GM19351 (cell line): ENCODE data around the gene MLX.
A peak's percentile ranks its signal among the peaks of the same experiment; 100 is the strongest.

Experiments used
- ATAC-seq: cut with Tn5 transposase; IDR thresholded peaks from one replicate; pipeline ENCODE4 v1.9.1; 2021; ENCODE audit warnings: mild to moderate bottlenecking, moderate library complexity; ENCODE audit not compliant: unreplicated experiment

MLX gene, protein sequence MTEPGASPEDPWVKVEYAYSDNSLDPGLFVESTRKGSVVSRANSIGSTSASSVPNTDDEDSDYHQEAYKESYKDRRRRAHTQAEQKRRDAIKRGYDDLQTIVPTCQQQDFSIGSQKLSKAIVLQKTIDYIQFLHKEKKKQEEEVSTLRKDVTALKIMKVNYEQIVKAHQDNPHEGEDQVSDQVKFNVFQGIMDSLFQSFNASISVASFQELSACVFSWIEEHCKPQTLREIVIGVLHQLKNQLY

DNA sequence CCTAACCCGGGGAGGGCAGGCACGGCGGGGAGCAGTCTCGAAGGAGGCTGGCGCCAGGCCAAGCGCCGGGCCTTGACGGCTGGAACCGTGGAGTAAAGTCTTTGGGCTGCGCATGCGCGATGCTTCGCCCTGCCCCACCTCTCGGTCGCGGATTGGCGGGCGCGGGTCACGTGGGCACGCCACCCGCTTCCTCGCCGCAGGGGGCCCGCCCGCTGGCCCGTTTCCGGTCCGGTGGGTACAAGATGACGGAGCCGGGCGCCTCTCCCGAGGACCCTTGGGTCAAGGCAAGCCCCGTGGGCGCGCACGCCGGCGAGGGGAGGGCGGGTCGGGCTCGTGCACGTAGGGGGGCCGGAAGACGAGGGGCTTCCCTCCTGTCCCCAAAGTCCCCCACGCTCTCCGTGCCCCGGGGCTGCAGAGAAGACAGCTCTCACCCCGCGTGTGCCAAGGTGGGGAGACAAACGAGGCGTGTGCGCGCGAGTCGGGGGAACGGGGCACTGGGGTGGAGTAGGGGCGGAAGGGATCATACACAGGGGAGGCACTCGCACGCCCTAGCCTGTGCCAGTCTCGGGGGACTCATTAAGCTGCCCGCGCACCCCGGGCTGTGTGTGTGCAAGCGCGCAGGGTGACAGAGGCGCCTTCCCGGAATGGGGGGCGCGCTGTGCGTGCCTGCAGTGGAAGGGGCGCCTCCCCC is at the start of gene MLX:
MLX (plus strand) TSS at position 218 of the 691 bp plus-strand sequence; CDS start at position 243, 25 bp downstream.
- ATAC-seq = peak; percentile 59

DNA sequence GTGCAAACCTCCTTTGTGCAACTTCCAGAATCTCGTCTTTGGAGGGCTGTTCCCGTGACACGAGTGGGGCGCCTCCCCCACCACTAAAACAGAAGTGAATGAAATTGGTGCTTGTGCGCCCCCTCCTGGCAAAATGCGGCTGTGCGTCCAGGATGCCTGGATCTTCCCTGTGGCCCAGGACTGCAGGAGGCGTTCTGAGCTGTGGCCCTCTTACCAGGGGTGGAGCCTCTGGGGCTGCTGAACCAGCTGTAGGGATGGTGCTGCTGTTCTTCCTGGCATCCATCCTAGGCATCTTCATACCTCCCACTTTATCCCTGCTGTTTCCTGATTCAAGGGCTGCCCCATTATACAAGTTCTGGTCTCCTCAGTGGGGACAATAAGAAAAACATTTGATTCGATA is 49.4 kb upstream of the MLX start:
- no peak for ATAC-seq

DNA sequence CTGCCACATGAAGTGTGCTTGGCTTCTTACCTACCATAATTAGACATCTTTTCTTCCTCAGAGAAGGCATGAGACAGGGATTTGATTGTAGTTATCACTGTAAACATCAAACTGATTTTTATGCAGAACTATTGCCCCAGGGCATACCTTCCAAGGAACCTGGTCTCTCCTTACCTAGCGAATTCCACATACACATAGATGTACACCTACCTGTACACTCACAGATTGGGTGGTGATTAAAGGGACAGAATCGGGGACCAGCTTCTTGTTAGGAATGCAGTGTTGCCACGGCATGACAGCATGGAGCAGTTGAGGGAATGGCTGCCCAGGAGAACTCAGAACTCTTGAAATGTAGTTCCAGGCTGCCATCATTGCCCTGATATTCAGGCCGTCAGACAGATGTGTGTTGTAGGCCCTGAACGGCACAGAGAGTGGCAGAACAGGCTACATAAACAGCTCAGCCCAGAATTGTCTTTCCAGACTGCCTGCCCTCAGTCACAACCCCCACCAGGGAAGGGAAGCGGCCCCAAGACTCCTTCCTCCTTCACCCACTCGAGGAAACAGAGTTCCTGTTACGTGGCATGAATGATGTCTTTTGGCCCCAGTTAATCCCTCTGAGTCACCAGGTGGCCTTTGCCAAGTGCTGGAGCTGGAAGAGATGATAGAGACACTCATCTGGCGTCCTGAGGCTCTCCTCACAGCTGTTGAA is 48.7 kb upstream of the MLX start:
- ATAC-seq = no peak

DNA sequence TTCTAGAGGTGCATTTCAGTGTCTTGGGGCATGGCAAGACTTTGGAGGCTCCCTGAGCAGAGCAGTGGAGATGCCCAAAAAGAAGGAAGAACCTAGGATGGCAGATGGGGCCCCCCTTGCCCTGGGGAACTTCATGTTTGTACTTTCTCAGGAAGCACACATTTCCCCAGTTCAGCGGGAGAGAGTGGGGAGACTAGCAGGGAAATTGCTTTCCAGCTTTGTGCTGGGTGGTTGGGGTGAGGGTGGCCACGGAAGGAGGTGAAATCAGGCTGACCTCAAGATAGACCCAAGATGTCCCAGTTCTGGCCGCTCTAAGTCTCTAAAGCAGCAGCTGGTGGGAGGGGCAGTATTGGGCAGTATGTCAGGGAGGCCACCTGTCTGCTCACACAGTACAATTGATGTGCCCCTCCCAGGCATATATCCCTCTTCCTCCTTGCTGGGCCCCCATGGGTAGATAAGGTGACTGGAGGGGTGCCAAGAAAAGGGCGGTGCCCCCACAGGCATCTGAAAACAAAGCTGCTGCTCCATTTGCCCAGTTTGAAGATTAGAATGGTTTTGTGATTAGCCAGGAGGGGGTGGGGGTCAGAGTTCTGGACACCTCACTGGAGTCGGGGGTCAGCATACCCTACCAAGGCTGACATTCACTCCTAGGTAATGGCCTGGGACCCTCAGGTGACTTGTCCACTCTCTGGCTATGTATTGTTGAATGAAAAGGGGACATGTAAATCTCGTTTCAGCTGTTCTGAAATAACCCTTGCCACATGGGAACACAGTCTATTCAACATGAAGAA is 48.0 kb upstream of the MLX start:
- no peak for ATAC-seq

DNA sequence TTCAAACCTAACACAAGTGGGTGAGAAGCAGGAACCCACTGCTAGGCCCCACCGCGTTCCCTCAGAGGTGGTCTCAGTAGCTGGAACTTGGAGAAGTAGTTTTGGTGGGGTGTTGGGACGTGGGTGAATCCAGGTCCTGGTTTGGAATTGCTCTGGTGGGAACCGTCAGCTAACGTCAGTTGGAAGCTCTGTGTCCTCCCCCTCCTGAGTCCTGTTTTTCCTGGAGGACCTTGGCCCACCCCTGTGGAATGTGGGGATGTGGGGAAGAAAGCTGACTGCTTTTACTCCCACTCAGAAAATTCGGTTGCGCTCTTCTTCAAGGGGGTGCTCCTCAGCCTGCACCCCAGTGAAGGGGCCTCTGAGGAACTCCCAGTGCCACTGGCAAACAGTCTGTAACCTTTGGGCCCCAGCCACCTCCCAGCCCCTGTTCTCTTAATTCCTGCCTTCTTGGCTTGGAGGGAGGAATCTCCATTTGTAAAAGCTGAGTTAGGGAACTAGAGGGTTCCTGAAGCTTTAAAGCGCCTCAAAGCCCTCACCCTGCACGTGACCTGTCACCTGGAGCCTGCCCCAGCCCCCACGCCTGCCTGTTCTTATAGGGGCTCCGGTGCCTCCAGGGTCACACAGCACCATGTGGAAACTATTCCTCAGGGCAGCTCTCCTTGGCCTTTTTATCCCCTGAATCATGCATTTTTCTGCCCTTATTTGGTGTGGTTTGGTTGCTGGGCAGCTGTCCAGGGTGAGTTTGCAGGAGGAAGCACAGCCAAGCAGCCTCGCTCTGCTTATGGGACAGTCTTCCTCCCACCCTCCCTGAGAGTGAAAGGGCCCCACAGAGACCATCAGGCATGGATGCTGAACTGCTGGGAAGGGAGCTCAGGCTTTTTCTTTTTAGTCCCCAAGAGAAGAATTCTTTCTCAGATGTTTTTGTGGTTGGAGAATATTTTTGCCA is 47.1 kb upstream of the MLX start:
- ATAC-seq = no peak

DNA sequence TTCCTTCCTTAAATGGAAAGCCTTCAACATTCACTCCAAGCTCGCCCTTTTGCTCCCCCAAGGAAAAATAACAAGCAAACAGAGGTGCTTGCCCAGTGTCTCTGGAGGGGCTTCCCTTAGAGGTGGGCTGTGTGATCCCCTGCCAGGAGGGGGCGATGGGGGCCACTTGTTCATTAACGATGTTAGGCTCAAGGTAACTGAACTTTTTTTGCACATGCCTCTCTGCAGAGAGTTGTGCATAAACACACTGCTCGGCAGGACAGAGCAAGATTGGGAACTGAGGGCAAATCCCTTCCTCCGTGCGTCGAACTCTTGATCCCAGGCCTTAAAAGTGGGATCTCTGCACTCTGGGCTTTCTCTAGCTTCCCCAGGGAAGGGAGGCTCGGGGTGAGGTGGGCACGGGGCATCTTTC is 46.4 kb upstream of the MLX start:
- ATAC-seq = no peak

DNA sequence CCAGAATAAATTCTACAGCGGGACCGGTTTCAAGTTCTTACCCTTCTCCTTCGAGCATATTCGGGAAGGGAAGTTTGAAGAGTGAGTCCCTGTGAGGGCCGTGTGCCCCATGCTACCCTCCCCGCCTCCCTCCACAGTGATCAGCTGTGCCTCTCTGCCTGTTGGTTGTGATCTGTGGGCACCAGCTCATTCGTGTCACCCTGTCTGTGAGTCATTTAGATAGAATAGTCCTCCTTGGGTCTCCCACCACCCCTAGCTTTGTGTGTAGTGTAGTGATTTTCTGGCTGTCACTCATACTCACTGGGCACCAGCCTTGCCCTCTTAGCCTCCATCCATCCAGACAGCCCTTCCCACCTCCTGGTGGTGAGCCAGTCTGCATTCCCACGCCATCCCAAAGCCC is 45.9 kb upstream of the MLX start:
- ATAC-seq = no peak

DNA sequence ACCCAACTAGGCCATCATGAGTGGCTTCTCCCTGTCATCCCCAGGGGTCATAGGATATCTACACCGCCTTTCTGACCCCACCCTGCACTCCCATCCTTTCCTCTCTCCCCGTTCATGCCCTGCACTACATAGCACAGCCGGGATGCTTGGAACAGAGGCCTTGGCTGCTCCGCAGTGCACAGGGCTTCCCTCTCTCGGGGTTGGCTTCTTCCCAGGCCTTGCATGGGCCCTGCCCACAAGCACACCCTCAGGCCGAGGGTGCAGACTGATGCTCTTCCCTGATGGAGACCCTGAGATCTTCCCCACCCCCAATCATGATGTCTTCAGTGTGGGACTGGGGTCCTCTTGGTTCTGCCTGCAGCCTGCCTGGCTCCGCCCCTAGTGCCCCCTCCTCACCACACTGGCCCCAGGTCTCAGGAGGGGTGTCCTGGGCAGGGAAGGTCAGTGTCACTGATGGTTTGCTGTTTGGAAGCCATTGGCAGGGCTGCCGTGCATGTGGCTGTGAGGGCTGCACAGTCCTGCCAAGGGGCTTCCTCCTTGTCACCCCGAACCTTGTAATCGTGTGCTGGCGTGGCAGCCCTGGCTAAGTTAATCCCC is 45.1 kb upstream of the MLX start:
- no peak for ATAC-seq

DNA sequence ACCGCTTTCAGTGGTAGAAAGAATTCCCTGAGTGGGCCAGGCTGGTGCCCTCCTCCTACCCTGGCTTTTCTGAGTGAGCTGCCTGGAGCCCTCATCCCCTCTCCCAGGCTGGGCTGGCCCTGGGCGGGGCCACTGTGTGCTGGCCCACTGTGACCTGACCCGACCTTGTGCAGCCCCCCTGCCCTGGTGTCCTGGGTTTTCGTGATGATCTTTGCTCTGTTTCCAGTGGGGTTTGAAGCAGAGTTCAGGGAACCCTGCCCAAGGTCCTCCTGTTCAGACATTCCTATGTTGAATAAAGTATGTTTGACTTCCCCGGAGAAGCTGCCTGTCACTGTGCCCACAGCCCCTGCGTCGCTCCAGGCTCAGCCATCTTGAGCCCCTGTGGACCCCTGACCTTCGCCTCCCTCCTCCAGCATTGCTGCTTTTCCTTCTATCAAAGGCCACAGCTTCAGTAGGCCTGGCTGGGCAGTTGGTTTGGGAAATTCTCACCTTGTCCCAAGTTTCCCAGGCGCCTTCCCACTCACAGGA is 44.6 kb upstream of the MLX start:
- no peak for ATAC-seq

DNA sequence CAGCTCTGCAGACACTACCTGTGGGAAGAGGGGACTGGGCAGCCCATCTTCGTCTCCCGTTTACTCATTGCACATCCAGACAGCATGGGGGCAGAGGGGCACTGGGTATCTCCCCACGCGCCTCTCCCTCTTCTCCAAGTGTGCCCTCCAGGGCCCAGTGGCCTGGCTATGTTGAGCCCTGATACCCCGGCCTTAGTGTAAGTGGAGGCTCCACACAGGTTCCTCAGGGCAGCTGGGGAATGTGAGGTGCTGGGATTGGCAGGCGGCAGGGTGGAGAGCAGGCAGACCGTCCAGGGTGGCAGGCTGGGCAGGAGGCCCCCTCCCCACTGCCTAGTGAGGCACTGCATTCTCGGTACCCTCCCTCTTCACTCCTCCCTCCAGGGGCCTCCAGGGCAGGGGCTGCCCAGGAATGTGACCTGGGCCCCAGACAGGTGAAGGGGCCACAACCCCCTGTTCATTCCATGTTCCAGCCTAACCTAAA is 44.1 kb upstream of the MLX start:
- ATAC-seq = no peak

DNA sequence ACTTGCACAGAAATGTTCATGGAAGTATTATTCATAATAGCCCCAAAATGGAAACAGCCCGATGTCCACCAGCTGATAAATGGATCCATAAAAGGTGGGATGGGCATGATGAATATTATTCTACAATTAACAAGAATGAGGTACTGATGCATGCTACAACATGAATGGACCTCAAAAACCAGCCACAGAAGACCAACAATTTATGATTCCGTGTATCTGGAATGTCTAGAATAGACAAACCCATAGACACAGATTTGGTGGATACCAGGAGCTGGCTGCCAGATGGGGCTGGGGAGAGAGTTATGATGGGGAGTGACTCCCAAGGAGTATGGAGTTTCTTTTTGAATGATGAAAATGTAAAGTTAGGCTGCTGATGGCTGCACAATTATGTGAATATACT is 41.7 kb upstream of the MLX start:
- no peak for ATAC-seq

DNA sequence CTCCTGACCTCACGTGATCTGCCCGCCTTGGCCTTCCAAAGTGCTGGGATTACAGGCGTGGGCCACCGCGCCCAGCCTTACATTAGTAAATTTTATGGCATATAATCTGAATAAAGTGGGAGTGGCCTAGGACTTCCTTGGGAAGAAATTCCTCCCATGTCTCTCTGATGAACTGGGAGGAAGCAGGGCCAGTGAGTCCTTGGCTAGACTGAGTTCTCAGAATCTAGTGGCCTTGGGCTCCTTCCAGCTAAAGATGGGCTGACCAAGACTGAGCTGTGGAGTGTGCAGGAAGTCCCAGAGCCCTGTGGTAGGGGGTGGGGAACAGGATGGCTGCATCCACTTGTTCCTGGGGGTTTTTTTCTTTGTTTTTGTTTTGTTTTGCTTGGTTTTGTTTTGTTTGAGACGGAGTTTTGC is 40.9 kb upstream of the MLX start:
- no peak for ATAC-seq

DNA sequence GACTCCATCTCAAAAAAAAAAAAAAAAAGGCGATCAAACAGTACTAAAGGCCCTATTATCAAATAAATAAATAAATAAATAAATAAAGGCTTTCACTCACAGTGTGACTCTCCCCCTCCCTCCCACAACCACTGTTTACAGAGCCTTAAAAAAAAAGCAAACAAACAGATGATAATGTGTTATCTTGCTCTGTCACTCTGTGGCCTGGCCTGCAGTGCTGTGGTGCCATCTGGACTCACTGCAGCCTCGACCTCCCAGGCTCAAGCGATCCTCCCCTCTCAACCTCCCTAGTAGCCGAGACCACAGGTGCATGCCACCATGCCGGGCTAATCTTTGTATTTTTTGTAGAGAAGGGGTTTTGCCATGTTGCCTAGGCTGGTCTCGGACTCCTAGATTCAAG is 39.0 kb upstream of the MLX start:
- no peak for ATAC-seq

DNA sequence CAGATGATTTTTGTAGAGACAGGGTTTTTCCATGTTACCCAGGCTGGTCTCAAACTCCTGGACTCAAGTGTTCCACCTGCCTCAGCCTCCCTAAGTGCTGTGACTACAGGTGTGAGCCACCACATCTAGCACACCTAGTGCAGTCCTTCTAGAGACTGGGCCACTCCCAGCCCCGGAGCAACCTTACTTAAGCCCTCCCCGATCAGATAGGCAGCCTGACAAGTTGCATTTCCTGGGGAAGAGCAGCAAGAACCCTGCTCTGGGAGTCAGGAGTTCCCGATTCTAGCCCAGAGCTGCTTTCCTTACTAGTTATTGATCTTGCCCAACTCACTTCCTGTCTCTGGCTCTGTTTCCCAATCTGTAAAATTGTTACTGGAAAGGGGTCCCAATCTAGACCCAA is 37.8 kb upstream of the MLX start:
- ATAC-seq = no peak

DNA sequence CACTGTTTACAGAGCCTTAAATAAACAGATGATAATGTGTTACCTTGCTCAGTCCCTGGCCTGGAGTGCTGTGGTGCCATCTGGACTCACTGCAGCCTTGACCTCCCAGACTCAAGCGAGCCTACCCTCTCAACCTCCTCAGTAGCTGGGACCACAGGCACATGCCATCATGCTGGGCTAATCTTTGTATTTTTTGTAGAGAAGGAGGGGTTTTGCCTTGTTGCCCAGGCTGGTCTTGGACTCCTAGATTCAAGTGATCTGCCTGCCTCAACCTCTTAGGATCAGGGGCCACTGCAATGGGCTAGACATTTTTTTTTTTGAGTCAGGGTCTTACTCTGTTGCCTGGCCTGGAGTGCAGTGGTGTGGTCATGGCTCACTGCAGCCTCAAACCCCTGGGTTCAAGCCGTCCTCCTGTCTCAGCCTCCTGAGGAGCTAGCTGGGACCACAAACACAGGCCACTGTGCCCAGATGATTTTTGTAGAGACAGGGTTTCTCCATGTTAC is 35.9 kb upstream of the MLX start:
- ATAC-seq = no peak

DNA sequence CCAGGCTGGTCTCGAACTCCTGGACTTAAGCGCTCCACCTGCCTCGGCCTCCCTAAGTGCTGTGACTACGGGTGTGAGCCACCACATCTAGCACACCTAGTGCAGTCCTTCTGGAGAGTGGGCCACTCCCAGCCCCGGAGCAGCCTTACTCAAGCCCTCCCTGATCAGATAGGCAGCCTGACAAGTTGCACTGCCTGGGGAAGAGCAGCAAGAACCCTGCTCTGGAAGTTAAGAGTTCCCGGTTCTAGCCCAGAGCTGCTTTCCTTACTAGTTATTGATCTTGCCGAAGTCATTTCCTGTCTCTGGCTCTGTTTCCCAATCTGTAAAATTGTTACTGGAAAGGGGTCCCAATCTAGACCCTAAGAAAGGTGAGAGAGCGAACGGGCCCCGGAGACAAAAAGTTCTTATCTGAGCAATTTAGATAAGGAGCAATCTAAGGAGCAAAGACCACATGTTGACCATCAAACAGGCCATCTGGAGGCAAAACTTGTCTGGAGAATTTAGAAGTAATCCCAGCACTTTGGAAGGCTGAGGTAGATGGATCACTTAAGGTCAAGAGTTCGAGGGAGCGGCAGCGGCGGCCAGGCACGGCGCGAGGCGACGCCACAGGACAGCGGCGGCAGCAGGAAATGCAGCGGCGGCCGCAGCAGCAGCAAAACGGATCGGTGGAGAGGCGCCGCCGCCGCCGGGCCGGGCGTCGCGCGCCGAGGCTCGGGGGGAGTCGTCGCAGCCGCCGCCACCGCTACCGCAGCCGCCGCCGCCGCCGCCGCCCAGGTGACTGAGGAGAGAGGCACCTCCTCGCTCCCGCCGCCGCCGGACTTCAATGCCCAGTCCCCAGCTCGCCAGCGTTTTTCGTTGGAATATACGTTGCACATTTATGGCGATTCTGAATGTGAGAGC is 35.2 kb upstream of the MLX start:
- ATAC-seq = no peak

DNA sequence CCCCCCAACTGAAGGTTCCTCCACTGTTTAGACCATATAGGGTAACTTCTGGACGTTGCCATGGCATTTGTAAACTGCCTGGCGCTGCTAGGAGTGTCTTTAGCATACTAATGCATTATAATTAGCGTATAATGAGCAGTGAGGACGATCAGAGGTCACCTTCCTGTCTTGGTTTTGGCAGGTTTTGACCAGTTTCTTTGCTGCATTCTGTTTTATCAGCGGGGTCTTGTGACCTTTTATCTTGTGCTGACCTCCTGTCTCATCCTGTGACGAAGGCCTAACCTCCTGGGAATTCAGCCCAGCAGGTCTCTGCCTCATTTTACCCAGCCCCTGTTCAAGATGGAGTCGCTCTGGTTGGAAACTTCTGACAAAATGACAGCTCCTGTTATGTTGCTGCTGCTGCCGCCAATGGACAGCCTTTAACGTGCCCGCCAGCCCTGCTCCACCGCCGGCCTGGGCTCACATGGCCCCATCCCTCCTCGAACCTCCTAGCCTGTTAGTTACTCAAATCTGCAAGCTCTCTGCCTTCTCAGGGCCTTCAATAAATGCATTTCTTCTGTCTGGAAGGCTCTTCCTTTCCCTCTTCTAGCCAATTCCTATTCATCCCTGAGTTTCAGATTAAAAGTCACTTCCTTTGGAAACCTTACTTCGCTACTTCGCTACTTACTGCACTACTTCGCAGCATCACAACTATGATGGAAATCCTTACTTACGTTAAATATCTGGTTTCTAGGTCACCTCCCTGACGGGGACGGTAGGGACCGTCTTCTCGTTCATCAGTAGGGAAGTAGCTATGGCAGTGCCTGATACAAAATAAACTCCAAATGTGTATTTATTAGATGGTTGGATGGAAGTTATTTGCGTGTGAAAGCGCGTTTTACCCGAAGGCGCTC is 31.5 kb upstream of the MLX start:
- ATAC-seq = no peak
